Esophagus squamous epithelium (tissue), 4 donors: Measurements from ENCODE around the gene SPOCK1.

ENCODE experiments used
- POLR2A ChIP-seq, 4 donors: fragments of 450-650 bp; IDR thresholded peaks; one replicate each; pipeline ENCODE4 v1.6.1; 2017; ENCODE audit warnings: antibody characterized with exemption in 4 of 4, mild to moderate bottlenecking in 4 of 4, moderate library complexity in 3 of 4
- TF ChIP-seq, protein P1 (sequence below), 6 experiments: fragments of 450-650 bp in 4 of 6; fragments of 200-600 bp in 2 of 6; sonication (generic) in 2 of 6; IDR thresholded peaks; one replicate each; pipeline ENCODE4 v1.5.1; 2016 to 2019; ENCODE audit warnings: antibody characterized with exemption in 6 of 6, mild to moderate bottlenecking in 4 of 6, moderate library complexity in 4 of 6

DNA sequence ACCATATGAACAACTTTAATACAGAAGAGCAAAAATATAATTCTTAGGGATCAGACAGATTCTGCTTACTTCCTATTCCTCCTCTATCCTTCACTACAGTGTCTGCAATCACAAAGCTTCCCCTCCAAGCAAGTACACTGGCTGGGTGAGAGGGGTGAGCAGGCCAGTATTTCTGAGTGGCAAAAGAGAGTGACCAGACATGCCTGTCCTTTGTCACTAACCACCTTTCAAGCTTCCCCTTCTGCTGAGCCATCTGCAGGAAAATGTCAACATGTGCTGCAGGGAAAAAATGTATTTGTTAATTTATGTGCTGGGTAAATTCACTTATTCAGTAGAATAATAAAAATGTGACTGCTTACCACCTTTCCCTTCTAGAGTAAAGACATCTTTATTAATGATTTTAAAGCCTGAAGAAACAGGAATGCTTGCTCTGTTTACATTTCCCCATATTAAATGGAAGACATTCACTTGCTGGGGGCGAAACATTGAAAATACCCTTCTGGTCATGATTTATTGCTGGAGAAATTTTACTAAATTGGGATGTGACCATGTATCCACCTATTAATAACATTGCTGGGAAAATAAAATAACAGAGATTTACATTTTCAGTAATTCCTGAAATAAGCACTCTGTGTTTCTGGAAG lies 84.9 kb downstream of the SPOCK1 start:
- TF ChIP-seq, protein P1, sequence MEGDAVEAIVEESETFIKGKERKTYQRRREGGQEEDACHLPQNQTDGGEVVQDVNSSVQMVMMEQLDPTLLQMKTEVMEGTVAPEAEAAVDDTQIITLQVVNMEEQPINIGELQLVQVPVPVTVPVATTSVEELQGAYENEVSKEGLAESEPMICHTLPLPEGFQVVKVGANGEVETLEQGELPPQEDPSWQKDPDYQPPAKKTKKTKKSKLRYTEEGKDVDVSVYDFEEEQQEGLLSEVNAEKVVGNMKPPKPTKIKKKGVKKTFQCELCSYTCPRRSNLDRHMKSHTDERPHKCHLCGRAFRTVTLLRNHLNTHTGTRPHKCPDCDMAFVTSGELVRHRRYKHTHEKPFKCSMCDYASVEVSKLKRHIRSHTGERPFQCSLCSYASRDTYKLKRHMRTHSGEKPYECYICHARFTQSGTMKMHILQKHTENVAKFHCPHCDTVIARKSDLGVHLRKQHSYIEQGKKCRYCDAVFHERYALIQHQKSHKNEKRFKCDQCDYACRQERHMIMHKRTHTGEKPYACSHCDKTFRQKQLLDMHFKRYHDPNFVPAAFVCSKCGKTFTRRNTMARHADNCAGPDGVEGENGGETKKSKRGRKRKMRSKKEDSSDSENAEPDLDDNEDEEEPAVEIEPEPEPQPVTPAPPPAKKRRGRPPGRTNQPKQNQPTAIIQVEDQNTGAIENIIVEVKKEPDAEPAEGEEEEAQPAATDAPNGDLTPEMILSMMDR (IDR thresholded peaks at IDR 0.05), result no peak
- TF ChIP-seq POLR2A (IDR thresholded peaks at IDR 0.05), result no peak
